HepG2 (cell line): ENCODE measurements around the gene OBP2B. TPM values are rescaled to one million over a fixed set of nuclear protein-coding genes. Genes with fewer than 3 reads are reported as not detected.

Experiments
- ATAC-seq: fragments of 200-7000 bp; cut with Tn5 transposase; 3 replicates; pipeline ENCODE4 v1.9.1; 2020; ENCODE audit warnings: mild to moderate bottlenecking, moderate library complexity
- BruUV-seq: library from RNA; stranded (reverse); fragments of 400-500 nt; replicated peaks from 2 replicates; lab custom pipeline; 2021; lab: Mats Ljungman, UMichigan
- CTCF ChIA-PET: fragments of 300-600 bp; formaldehyde crosslinking; extraction: SDS; loops from one replicate; lab custom pipeline; 2021; ENCODE audit warnings: low total read pairs, inconsistent platforms, low intra/inter-chr PET ratio; lab: Yijun Ruan, JAX
- POLR2A ChIA-PET: fragments of 350-600 bp; sonication (Branson Sonifier 250); formaldehyde crosslinking; loops from one replicate; lab custom pipeline; 2020; ENCODE audit warnings: antibody characterized with exemption, inconsistent platforms; lab: Yijun Ruan, JAX
- DNase-seq: peaks from one replicate; pipeline ENCODE4 v3.0.0-alpha.2; 2015; ENCODE audit warnings: low spot score
- FAIRE-seq: peaks from 3 replicates; lab custom pipeline; 2011; peaks lifted over from hg19 to GRCh38; lab: Jason Lieb, UNC
- H2AFZ ChIP-seq: one replicate; pipeline ENCODE4 v1.6.1; 2011; ENCODE audit warnings: low read length, inconsistent platforms
- H3K27ac ChIP-seq: fragments of 300-600 bp; 3 replicates; pipeline ENCODE4 v1.8.0; 2011; ENCODE audit warnings: mixed run types, mild to moderate bottlenecking, mixed read lengths, low read length, inconsistent platforms; ENCODE audit not compliant: insufficient read depth; ENCODE audit errors: extremely low read length
- H3K27me3 ChIP-seq, 2 experiments: fragments of 200-600 bp in 1 of 2; 2 replicates in 1 of 2; 3 replicates in 1 of 2; pipeline versions ENCODE4 v1.6.0 to v1.8.0; 2011; ENCODE audit warnings: low read length in 2 of 2, mild to moderate bottlenecking in 2 of 2, moderate library complexity in 2 of 2, inconsistent platforms in 1 of 2; ENCODE audit not compliant: insufficient read depth in 2 of 2, control insufficient read depth in 1 of 2
- H3K36me3 ChIP-seq, 2 experiments: fragments of 200-600 bp in 1 of 2; replicated peaks in 1 of 2; 2 replicates in 1 of 2; 3 replicates in 1 of 2; pipeline versions ENCODE4 v1.5.1 to v1.8.0; 2011; ENCODE audit warnings: low read length in 2 of 2, inconsistent platforms in 1 of 2; ENCODE audit not compliant: insufficient read depth in 2 of 2, control insufficient read depth in 1 of 2
- H3K4me1 ChIP-seq: 2 replicates; pipeline ENCODE4 v1.5.1; 2012; ENCODE audit warnings: low read length, inconsistent platforms; ENCODE audit not compliant: insufficient read depth
- H3K4me2 ChIP-seq: 2 replicates; pipeline ENCODE4 v1.6.0; 2011; ENCODE audit warnings: low read depth, low read length, inconsistent platforms
- H3K4me3 ChIP-seq, 3 experiments: fragments of 200-600 bp in 1 of 3; sonication (generic), shearing (Covaris generic) in 1 of 3; replicated peaks in 1 of 3; 2 replicates each; pipeline ENCODE4 v1.5.1; 2011 to 2016; ENCODE audit warnings: low read length in 3 of 3, inconsistent platforms in 2 of 3, low read depth in 2 of 3, mild to moderate bottlenecking in 2 of 3, control low read depth in 1 of 3, mixed read lengths in 1 of 3; ENCODE audit not compliant: insufficient read depth in 1 of 3
- H3K79me2 ChIP-seq: one replicate; pipeline ENCODE4 v1.6.1; 2011; ENCODE audit warnings: low read length, inconsistent platforms; ENCODE audit not compliant: insufficient read depth
- H3K9ac ChIP-seq: 2 replicates; pipeline ENCODE4 v1.6.0; 2011; ENCODE audit warnings: mild to moderate bottlenecking, low read depth, low read length, inconsistent platforms; ENCODE audit not compliant: insufficient read depth
- H3K9me3 ChIP-seq: 2 replicates; pipeline ENCODE4 v1.5.1; 2012; ENCODE audit warnings: mild to moderate bottlenecking, low read length
- H4K20me1 ChIP-seq: 2 replicates; pipeline ENCODE4 v1.6.0; 2011; ENCODE audit warnings: inconsistent platforms, mild to moderate bottlenecking, low read length, moderate library complexity; ENCODE audit not compliant: insufficient read depth
- ETV6 ChIP-seq: sonication (generic); formaldehyde crosslinking; conservative IDR thresholded peaks from 2 replicates; pipeline ENCODE4 v1.4.0; 2020; ENCODE audit warnings: missing genetic modification reagents
- HNF1A ChIP-seq, 2 experiments: sonication (generic) in 1 of 2; formaldehyde crosslinking in 1 of 2; IDR thresholded peaks; 2 replicates each; pipeline versions ENCODE4 v1.4.0 to v1.6.1; 2016 to 2020; ENCODE audit warnings: borderline replicate concordance in 1 of 2, low read depth in 1 of 2, mild to moderate bottlenecking in 1 of 2, missing genetic modification reagents in 1 of 2
- LCORL ChIP-seq, 2 experiments: fragments of 450-650 bp in 1 of 2; sonication (generic) in 1 of 2; formaldehyde crosslinking in 1 of 2; IDR thresholded peaks; 2 replicates each; pipeline versions ENCODE4 v1.5.0 to v1.6.1; 2017 to 2020; ENCODE audit warnings: antibody characterized with exemption in 1 of 2, missing genetic modification reagents in 1 of 2
- MED13 ChIP-seq: sonication (generic); formaldehyde crosslinking; IDR thresholded peaks from 2 replicates; pipeline ENCODE4 v1.5.0; 2020; ENCODE audit warnings: missing genetic modification reagents
- PTBP1 ChIP-seq: fragments of 200-400 bp; formaldehyde crosslinking; IDR thresholded peaks from 2 replicates; pipeline ENCODE4 v1.6.1; 2018; ENCODE audit warnings: low read length, low read depth; ENCODE audit not compliant: poor library complexity, severe bottlenecking
- RORA ChIP-seq: sonication (generic); formaldehyde crosslinking; IDR thresholded peaks from 2 replicates; pipeline ENCODE4 v1.5.0; 2020; ENCODE audit warnings: mild to moderate bottlenecking, missing genetic modification reagents, moderate library complexity
- ZNF205 ChIP-seq: IDR thresholded peaks from 2 replicates; pipeline ENCODE4 v1.6.1; 2018; ENCODE audit warnings: missing biosample characterization, missing genetic modification reagents
- WGBS: methylation state at CpG from one replicate; pipeline ENCODE4 v1.1.6; 2017; ENCODE audit warnings: low lambda C conversion rate; 5-methylcytosine and 5-hydroxymethylcytosine counted together
- in situ Hi-C: cut with HindIII; loops from 2 replicates; pipeline ENCODE4 v1.10.0; 2017; ENCODE audit warnings: low pct_unique_long_range_greater_than_20kb; ENCODE audit not compliant: extremely low pct_ligation_motif_present
- intact Hi-C: fragments of 100-400 bp; cut with micrococcal nuclease; formaldehyde crosslinking; loops from one replicate; pipeline ENCODE4 v1.10.0; 2022; ENCODE audit not compliant: unreplicated experiment
- polyA plus RNA-seq, 8 experiments: library from polyadenylated mRNA; depleted of rRNA in 3 of 8; stranded (reverse) in 7 of 8; unstranded in 1 of 8; fragments of >200 nt; fragmentation: Illumina TruSeq in 4 of 8; extraction: Trizol in 4 of 8; gene quantifications; 2 replicates each; pipeline versions ENCODE4 v1.2.1 to v1.2.3, GENCODE V29; 2011 to 2016; ENCODE audit warnings: low read depth in 4 of 8, missing spikeins in 1 of 8, mixed read lengths in 1 of 8; ENCODE audit not compliant: insufficient read depth in 1 of 8
- total RNA-seq, 5 experiments: library from RNA; depleted of rRNA; stranded (reverse); fragments of >200 nt; fragmentation: Illumina TruSeq; extraction: Trizol; gene quantifications; 2 replicates each; pipeline ENCODE4 v1.2.3, GENCODE V29; 2016; ENCODE audit warnings: low read depth in 1 of 5

The OBP2B gene
- total and polyA plus RNA-seq, 2 of the 13 experiments (the other 11 are each of a cell fraction or from before 2014, with no cell fraction given) = not detected

GRCh38 chr9:133253268-133253667, 44.2 kb upstream of the OBP2B start:
- intact Hi-C loops = no loop called here

GRCh38 chr9:133252301-133253020, 43.4 kb upstream of the OBP2B start:
- TF ChIP-seq PTBP1 = no peak
- no peak for TF ChIP-seq ETV6 (CRISPR knock-in tag)
- no peak for TF ChIP-seq RORA (CRISPR knock-in tag)
- TF ChIP-seq HNF1A (IDR thresholded peaks at IDR 0.05; ENCODE audit: low read depth) = no peak
- no peak for TF ChIP-seq HNF1A (CRISPR knock-in tag; IDR thresholded peaks at IDR 0.05; ENCODE audit: borderline replicate concordance)
- no TSS peak for BruUV-seq
- H3K9me3 ChIP-seq = no peaks in the 10 kb centered on the region; the same call in 1 of the 2 replicates
- CTCF ChIA-PET = no interaction called here
- H3K4me1 ChIP-seq = peaks cover 3% of the 10 kb centered on the region; the same call in 1 of the 2 replicates
- H3K79me2 ChIP-seq = no peaks in the 10 kb centered on the region
- no peak overlapping the region for H3K4me3 ChIP-seq
- H2AFZ ChIP-seq = no peak overlapping the region
- peaks cover 2 to 24% of the 10 kb centered on the region in 2 experiments; a peak in 2 of 5 replicates for H3K27me3 ChIP-seq
- no peak for ATAC-seq
- in situ Hi-C loops (no loop called here), intact Hi-C loops (no loop called here)
- no peaks in the 10 kb centered on the region for H4K20me1 ChIP-seq
- no peak for DNase-seq
- no peak overlapping the region for H3K4me2 ChIP-seq
- no peaks in the 10 kb centered on the region for H3K36me3 ChIP-seq
- H3K9ac ChIP-seq = no peak overlapping the region
- FAIRE-seq = no peak
- WGBS = 41% methylated on average over 14 of the region's 16 CpGs
- POLR2A ChIA-PET = no interaction called here
- no peak overlapping the region for H3K27ac ChIP-seq

More at GRCh38 chr9:133253268-133253667, 44.2 kb upstream of the OBP2B start:
- Histone ChIP-seq H3K4me1 (peaks cover 11% of the 10 kb centered on the region), H3K27ac (no peak overlapping the region), H3K27me3 (peaks cover 2 to 18% of the 10 kb centered on the region in 2 experiments; a peak in 2 of 5 replicates), H3K4me2 (no peak overlapping the region), H2AFZ (no peak overlapping the region), H3K9ac (no peak overlapping the region), H3K36me3 (no peaks in the 10 kb centered on the region), H4K20me1 (no peaks in the 10 kb centered on the region), H3K4me3 (no peak overlapping the region), H3K9me3 (no peaks in the 10 kb centered on the region; the same call in 1 of the 2 replicates), H3K79me2 (no peaks in the 10 kb centered on the region)
- 4% methylated on average over 1 of the region's 1 CpG for WGBS
- CTCF ChIA-PET = no interaction called here
- TF ChIP-seq ZNF205 (CRISPR knock-in tag) = no peak
- TF ChIP-seq MED13 (CRISPR knock-in tag) = no peak
- peak; percentile 31; the same call in 1 of the 2 replicates for TF ChIP-seq LCORL (IDR thresholded peaks at IDR 0.05)
- no peak for TF ChIP-seq LCORL (CRISPR knock-in tag; IDR thresholded peaks at IDR 0.05)
- ATAC-seq (no peak), FAIRE-seq (no peak), DNase-seq (no peak)
- in situ Hi-C loops = no loop called here
- BruUV-seq = no TSS peak
- POLR2A ChIA-PET = no interaction called here
